ENCODE results near the gene DDIT3.
"Not testable (repeated sequence)": the region's sequence is repeated elsewhere in the genome, so short reads cannot be mapped to it uniquely, and the experiment has no call there.

Gene DDIT3, protein sequence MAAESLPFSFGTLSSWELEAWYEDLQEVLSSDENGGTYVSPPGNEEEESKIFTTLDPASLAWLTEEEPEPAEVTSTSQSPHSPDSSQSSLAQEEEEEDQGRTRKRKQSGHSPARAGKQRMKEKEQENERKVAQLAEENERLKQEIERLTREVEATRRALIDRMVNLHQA

DNA sequence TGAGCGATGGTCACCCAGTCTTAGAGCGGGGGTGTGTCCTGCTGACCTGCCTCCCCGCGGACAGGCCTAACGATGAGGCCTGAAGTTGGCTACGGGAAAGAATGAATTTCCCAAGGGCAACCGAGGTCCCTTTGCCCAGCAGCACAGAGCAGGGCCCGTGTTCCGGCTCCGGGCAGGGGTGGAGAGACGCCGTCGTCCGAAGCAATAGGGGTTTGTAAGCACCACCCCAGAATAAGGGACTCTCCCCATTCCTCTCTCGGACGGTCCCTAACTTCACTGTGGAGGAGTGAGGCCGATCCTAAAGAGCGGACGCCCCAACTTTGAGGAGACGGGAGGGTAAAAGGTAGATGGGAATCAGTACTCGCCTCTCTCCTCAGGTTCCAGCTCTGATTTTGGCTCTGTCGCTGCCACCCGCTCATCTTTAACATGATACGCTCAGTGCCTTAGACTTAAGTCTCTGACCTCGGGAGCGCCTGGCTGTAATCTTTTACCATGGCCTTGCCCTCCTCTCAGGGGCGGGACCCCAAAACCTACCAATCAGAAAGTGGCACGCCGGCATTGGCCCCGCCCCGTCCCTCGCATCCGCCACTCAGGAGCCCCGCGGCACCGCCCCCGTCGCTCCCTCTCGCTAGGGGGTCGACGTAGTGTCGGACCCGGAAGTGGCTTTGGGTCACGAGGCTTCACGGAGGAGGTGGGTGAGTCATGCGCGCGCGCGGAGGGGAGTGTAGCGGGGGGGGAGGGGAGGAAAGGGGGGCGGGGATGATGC is at the start of gene DDIT3:
Gene DDIT3 (minus strand): TSS at position 462 of the 766 bp plus-strand sequence. CDS start 3,108 bp downstream, outside the sequence.
- H3K27me3 Mint-ChIP-seq: no peaks in the 10 kb centered on the region
- H3K27ac Mint-ChIP-seq: peak within 1 kb of the TSS; percentile 100
- peaks cover 71% of the 10 kb centered on the region for H3K4me1 Mint-ChIP-seq (ENCODE audit: low read depth)
- peak within 1 kb of the TSS; percentile 94 for H3K4me3 Mint-ChIP-seq
- peak; percentile 99 for DNase-seq
- peaks cover 73% of the 10 kb centered on the region for H3K36me3 Mint-ChIP-seq (ENCODE audit: low read depth)
- no peaks in the 10 kb centered on the region for H3K9me3 Mint-ChIP-seq

DNA sequence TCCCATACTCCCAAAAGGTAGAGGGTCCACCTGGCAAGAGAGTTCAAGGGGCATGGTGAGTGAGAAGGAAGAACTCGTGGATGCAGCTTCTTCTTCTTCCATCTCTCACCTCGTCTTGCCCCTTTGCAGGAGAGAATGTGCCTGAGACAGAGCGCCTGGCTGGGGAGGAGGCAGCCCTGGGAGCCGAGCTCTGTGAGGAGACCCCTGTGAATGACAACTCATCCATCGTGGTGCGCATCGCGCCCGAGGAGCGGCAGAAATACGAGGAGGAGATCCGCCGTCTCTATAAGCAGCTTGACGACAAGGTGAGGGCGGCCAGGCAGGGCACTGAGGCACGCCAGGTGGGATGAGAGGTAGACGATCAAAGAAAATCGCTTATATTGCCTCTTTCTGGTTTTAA is 49.5 kb upstream of the DDIT3 start:
- no peak overlapping the region for H3K27ac Mint-ChIP-seq
- H3K9me3 Mint-ChIP-seq: no peaks in the 10 kb centered on the region
- no peaks in the 10 kb centered on the region for H3K4me1 Mint-ChIP-seq (ENCODE audit: low read depth)
- no peak overlapping the region for H3K4me3 Mint-ChIP-seq
- H3K36me3 Mint-ChIP-seq (ENCODE audit: low read depth): no peaks in the 10 kb centered on the region
- no peaks in the 10 kb centered on the region for H3K27me3 Mint-ChIP-seq
- no peak for DNase-seq

DNA sequence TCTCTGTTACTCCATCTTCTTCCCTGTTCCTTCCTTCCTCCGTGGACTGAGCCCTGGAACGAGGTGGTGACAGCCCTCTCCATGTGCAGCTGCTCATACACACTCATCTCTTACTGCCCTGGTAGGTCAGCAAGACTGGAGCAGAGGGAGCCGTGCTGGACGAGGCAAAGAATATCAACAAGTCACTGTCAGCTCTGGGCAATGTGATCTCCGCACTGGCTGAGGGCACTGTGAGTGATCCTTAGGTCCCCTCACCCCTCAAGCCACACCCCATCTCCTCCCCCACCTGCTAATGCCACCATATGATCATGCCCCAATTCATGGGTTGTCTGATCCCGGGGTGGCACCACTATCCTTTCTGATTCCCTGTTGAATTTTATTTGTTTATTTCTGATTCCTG is 48.5 kb upstream of the DDIT3 start:
- H3K27ac Mint-ChIP-seq: no peak overlapping the region
- H3K36me3 Mint-ChIP-seq (ENCODE audit: low read depth): no peaks in the 10 kb centered on the region
- H3K9me3 Mint-ChIP-seq: no peaks in the 10 kb centered on the region
- H3K4me3 Mint-ChIP-seq: no peak overlapping the region
- H3K4me1 Mint-ChIP-seq (ENCODE audit: low read depth): no peaks in the 10 kb centered on the region
- H3K27me3 Mint-ChIP-seq: no peaks in the 10 kb centered on the region
- DNase-seq: no peak

DNA sequence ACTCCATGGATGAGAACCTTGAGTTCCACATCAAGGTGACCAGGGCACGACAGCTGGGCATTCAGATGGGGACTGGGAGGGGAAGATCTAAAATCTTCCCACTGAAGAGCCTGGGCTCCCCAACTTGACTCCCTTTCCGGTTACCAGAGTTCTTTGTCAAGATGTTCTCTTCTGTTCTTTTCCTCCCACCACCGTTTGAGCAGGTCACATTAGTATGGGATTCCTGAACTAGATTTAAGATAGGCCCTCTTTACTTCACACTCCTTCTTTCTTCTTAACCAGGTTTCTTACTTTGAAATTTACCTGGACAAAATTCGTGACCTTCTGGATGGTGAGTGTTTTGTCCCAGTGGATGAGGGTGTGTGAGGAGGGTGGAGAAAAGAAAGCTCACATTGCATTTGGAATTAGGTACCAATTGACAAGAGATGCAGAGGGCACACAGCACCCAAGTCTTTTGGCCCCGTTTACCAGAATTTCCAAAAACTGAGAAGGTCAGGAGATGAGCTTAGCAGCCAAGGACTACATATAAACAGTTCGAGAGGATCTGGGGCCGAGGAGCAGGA is 43.9 kb upstream of the DDIT3 start:
- Mint-ChIP-seq H3K36me3 (ENCODE audit: low read depth) (no peaks in the 10 kb centered on the region), H3K27ac (no peak overlapping the region), H3K4me1 (ENCODE audit: low read depth) (no peaks in the 10 kb centered on the region), H3K9me3 (no peaks in the 10 kb centered on the region), H3K4me3 (no peak overlapping the region), H3K27me3 (no peaks in the 10 kb centered on the region)
- no peak for DNase-seq

DNA sequence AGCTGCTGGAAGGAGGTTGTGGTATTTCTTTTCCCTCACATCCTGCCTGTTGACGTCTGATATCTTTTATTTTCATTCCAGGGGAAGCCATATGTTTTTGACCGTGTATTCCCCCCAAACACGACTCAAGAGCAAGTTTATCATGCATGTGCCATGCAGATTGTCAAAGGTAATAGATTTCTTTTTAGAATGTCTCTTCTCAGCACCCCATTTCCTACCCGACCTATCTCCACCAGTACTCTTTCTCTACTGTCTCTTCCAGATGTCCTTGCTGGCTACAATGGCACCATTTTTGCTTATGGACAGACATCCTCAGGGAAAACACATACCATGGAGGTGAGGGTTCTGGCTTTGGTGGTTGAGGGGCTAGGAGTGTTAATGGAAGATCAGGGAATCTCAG is 43.0 kb upstream of the DDIT3 start:
- DNase-seq: no peak
- Mint-ChIP-seq H3K27me3 (no peaks in the 10 kb centered on the region), H3K27ac (no peak overlapping the region), H3K4me1 (ENCODE audit: low read depth) (no peaks in the 10 kb centered on the region), H3K36me3 (ENCODE audit: low read depth) (no peaks in the 10 kb centered on the region), H3K4me3 (no peak overlapping the region), H3K9me3 (no peaks in the 10 kb centered on the region)

DNA sequence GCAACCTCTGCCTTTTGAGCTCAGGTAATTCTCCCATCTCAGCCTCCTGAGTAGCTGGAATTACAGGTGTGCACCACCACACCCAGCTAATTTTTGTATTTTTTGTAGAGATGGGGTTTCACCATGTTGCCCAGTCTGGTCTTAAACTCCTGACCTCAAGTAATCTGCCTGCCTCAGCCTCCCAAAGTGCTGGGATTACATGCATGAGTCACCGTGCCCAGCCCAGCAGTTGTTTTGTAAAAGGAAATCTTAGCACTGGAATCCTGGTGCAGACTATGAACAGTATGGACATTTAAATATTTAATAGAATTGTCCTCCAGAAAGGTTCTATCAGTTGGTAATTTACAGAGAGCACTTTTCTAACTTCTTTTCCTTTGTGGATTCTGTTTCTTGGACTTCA is 40.8 kb upstream of the DDIT3 start:
- not testable (repeated sequence) for H3K27me3 Mint-ChIP-seq; DNase-seq; H3K4me1 Mint-ChIP-seq (ENCODE audit: low read depth); H3K9me3 Mint-ChIP-seq; H3K36me3 Mint-ChIP-seq (ENCODE audit: low read depth); H3K27ac Mint-ChIP-seq; H3K4me3 Mint-ChIP-seq

DNA sequence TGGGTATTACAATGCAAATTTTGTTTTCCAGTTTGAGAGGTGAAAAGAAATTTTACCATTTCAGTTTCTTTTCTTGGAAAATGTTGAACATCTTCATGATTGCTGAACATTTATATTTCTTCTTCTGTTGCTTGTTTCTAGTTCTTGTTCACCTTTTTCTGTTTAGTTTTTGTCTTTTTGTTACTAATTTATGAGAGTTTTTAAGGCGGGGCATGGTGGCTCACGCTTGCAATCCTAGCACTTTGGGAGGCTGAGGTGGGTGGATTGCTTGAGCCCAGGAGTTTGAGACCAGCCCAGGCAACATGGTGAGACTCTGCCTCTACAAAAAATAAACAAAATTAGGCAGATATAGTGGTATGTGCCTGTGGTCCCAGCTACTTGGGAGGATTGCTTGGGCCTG is 40.2 kb upstream of the DDIT3 start:
- Mint-ChIP-seq H3K9me3 (no peaks in the 10 kb centered on the region), H3K27ac (no peak overlapping the region), H3K4me3 (no peak overlapping the region), H3K27me3 (no peaks in the 10 kb centered on the region), H3K4me1 (ENCODE audit: low read depth) (no peaks in the 10 kb centered on the region), H3K36me3 (ENCODE audit: low read depth) (no peaks in the 10 kb centered on the region)
- DNase-seq: no peak

DNA sequence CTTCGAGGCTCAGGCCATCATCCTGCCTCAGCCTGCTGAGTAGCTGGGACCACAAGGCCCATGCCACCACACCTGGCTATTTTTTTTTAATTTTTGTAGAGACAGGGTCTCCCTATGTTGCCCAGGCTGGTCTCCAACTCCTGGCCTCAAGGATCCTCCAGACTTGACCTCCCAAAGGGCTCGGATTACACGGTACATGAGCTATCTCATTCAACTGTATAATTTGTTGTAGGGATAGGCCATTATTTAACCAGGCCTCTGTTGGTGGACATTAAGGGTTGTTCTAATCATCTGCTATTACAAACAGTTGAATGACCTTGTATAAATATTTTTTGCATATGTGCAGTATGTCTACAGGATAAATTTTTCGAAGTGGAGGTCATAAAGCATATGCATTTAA is 38.5 kb upstream of the DDIT3 start:
- Mint-ChIP-seq H3K36me3 (ENCODE audit: low read depth) (no peaks in the 10 kb centered on the region), H3K27ac (no peak overlapping the region), H3K4me3 (no peak overlapping the region), H3K4me1 (ENCODE audit: low read depth) (no peaks in the 10 kb centered on the region), H3K27me3 (no peaks in the 10 kb centered on the region), H3K9me3 (no peaks in the 10 kb centered on the region)
- DNase-seq: no peak

DNA sequence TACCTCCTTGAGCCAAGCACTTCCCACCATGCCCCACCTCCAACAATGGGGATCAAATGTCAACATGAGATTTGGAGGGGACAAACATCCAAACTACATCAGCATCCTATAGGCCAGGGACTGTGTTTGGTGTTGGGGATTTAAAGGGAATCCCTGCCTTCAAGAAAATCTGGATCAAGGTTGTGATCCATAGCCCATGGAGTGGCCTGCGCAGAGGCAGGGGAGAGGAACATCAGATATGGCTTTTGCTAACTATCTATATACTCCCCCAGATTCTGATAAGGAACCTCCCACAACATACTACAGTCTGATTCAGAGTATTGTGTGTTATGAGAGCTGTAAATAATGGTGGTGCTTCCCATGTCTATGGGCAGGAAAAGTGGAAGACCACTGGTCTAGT is 34.6 kb upstream of the DDIT3 start:
- Mint-ChIP-seq H3K27me3 (peaks cover 5% of the 10 kb centered on the region), H3K36me3 (ENCODE audit: low read depth) (no peaks in the 10 kb centered on the region), H3K4me1 (ENCODE audit: low read depth) (peaks cover 8% of the 10 kb centered on the region), H3K27ac (no peak overlapping the region), H3K4me3 (no peak overlapping the region), H3K9me3 (no peaks in the 10 kb centered on the region)
- DNase-seq: no peak

DNA sequence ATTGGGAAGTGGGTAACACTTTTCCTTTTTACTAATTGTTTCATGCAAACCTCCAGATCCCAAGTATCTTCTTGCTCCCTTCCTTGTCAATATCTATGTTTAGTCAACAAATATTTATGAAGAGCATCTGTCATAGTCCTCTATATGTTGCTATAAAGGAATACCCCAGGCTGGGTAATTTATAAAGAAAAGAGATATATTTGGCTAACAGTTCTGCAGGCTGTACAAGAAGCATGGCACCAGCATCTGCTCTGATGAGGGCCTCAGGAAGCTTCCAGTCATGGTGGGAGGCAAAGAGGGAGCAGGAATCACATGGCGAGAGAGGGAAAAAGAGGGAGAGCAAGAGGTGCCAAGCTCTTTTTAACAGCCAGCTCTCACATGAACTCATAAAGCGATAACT is 34.1 kb upstream of the DDIT3 start:
- Mint-ChIP-seq H3K4me3 (no peak overlapping the region), H3K36me3 (ENCODE audit: low read depth) (no peaks in the 10 kb centered on the region)
- DNase-seq: no peak

DNA sequence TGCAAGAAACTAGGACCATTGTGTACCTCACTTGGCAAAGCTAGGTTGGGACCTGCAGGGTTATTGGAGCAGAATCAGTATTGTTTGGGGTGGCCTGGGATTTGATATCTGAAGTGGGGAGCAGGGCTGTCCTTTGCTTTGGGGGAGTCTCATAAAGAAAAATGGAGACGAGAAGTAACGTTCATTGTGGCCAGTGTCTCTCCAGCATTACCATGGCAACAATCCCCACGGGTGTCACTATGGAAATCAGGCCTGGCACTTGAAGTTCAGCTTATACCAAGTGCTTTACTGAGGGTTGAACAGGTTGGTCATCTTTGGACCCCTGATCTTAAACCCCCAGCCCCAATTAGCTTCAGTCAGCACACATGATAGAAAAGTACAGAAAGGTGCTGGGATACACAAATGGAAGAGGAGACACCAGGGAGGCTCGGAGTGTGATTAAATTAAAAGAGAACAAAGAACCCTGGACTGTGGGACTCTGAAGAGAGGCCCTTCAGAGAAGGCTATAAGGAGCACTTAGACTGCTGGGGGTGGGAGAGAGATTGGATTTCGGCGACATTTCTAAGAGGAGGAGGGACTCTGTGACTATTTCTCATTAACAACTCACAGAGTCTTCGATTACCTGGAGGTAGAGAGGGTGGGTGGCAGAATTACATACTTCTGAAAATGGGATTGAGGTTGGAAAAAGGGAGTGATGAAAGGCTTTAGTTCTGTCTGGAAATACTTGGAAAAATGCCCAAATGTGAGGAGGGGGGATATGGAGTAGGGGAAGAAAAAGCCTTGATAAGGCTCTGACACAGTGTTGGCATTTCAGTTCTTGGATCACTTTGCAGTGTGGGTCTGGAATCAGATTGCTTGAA is 33.3 kb upstream of the DDIT3 start:
- H3K9me3 Mint-ChIP-seq: no peaks in the 10 kb centered on the region
- H3K4me3 Mint-ChIP-seq: no peak overlapping the region
- peaks cover 7% of the 10 kb centered on the region for H3K27me3 Mint-ChIP-seq
- H3K27ac Mint-ChIP-seq: no peak overlapping the region
- H3K36me3 Mint-ChIP-seq (ENCODE audit: low read depth): no peaks in the 10 kb centered on the region
- DNase-seq: no peak
- peaks cover 13% of the 10 kb centered on the region for H3K4me1 Mint-ChIP-seq (ENCODE audit: low read depth)

More for the DNA sequence above, 34.1 kb upstream of the DDIT3 start:
- H3K27ac Mint-ChIP-seq: no peak overlapping the region
- no peaks in the 10 kb centered on the region for H3K9me3 Mint-ChIP-seq
- H3K27me3 Mint-ChIP-seq: peaks cover 5% of the 10 kb centered on the region
- H3K4me1 Mint-ChIP-seq (ENCODE audit: low read depth): peaks cover 9% of the 10 kb centered on the region

DNA sequence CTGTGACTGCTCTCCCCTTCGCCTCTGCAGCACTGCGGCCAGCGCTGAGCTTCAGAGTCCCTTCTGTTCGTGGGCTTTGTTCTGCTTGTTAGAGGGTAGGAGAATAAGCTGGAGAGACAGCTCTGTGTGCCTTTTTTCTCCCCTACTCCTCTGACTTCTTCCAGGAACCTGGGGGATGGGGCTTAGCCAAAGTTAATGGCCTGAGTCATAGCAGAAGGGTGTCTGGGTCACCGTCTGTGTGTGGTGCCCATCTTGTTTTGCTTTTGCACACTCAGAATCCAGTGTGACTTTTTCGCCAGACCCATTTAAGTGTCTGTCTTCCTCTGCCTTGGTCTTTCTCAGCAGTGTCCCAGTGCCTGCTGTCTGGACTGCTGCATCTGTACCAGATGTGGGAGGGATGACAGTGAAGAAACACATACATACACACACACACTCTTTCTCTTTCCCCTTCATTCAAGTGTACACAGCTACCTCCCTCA is 32.6 kb upstream of the DDIT3 start:
- H3K36me3 Mint-ChIP-seq (ENCODE audit: low read depth): no peaks in the 10 kb centered on the region
- peaks cover 14% of the 10 kb centered on the region for H3K4me1 Mint-ChIP-seq (ENCODE audit: low read depth)
- peaks cover 7% of the 10 kb centered on the region for H3K27me3 Mint-ChIP-seq
- no peak for DNase-seq
- H3K9me3 Mint-ChIP-seq: no peaks in the 10 kb centered on the region
- H3K4me3 Mint-ChIP-seq: no peak overlapping the region
- no peak overlapping the region for H3K27ac Mint-ChIP-seq

DNA sequence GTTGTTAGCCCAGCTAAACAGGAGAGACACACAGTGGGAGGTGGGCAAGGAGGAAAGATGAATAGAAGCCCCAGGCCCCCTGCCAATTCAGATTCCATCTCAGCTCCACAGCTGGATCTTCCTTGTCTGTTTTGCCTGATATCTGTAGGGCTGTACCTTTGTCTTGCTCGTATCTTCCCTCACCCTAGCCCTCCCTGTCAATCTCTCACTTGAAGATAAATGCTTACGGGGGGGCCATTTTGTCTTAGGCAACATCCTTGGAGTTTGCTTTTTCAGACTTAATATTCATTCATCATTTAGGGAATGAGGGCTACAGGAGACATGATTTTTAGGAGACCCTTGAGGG is 32.0 kb upstream of the DDIT3 start:
- Mint-ChIP-seq H3K36me3 (ENCODE audit: low read depth) (no peaks in the 10 kb centered on the region), H3K9me3 (no peaks in the 10 kb centered on the region), H3K27ac (no peak overlapping the region), H3K27me3 (peaks cover 7% of the 10 kb centered on the region), H3K4me3 (no peak overlapping the region), H3K4me1 (ENCODE audit: low read depth) (peaks cover 19% of the 10 kb centered on the region)
- no peak for DNase-seq

DNA sequence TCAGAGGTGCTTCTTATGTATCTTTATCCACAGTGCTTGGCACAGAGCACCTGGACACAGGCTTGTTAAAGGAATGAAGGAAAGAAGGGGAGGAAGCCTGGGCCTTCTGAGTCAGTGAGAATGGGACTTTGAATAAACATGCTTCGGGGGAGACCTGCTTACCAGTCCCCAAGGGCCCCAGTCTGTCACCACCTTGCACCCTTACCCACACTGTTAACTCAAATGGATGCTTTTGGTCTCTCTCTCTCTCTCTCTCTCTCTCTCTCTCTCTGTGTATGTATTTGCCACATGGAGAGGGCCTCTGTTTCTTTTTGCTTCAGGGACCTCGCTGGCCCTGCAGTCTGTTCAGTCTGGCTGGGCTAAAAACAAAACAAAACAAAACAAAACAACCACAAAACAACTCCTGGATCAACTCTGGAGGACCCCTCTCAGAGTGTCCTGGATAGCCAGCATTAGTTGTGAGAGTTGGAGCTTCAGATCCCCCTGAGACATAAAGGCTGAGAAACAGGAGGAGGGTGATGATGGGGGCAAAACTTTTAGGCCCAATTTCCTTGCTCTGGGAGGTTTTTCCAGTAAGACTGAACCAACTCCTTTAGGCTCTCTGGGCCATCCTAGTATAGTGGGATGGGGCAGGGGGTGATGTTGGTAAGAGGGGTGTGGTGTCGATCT is 31.5 kb upstream of the DDIT3 start:
- Mint-ChIP-seq H3K9me3 (no peaks in the 10 kb centered on the region), H3K27ac (no peak overlapping the region), H3K27me3 (peaks cover 7% of the 10 kb centered on the region), H3K4me3 (no peak overlapping the region), H3K36me3 (ENCODE audit: low read depth) (peaks cover 2% of the 10 kb centered on the region), H3K4me1 (ENCODE audit: low read depth) (peaks cover 21% of the 10 kb centered on the region)
- no peak for DNase-seq

Measured in activated T-cell treated with anti-CD3 and anti-CD28 coated beads, Interleukin-2, amount 50 U/mL, for 24 hours (primary cell).